Measurements from ENCODE around the gene C5orf58.

The C5orf58 gene

DNA sequence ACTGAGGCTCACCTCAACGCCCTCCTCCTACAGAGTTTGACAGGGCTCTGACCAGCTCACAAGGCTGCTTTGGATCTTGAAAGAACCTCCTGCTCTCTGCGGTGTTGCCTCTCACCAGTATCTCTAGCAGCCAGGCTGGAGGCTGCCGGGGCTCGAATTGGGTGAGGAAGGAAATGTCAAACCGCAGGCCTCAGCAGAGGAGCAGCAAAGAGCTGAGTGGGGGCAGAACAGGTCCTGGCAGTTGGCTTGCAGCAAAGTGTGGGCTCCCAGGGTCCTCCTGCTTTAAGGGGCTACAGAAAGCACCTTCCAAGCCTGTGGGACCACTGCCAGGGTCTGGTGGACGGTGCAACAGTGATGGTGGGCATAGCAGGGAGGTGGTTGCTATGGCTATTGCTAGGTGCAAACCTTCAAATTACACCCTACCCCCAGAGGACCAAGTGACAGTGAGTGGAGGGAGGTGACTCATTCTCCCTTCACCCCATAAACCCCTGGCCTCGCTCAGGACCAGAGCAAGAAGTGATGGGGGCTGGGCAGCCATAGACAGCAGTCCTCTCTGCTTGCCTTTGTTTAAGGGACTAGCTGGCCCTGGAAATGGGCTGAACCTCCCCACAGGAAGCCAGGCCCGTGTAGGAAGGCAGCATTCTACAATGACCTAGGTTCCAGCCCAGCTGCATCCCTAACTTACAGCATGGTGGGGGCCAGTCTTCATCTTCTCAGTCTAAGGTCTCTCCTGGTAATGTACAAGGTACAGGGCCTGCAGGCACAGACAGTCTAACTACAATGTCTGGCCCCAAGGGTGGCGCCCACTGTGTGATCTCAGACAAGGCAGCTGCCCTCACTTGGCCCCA is 46.0 kb downstream of the C5orf58 start:
- no peak for DNase-seq (ENCODE audit: low read depth)
- H3K4me3 ChIP-seq (replicated peaks; ENCODE audit: low read depth, low read length) = no peak overlapping the region
- TF ChIP-seq, protein P1, sequence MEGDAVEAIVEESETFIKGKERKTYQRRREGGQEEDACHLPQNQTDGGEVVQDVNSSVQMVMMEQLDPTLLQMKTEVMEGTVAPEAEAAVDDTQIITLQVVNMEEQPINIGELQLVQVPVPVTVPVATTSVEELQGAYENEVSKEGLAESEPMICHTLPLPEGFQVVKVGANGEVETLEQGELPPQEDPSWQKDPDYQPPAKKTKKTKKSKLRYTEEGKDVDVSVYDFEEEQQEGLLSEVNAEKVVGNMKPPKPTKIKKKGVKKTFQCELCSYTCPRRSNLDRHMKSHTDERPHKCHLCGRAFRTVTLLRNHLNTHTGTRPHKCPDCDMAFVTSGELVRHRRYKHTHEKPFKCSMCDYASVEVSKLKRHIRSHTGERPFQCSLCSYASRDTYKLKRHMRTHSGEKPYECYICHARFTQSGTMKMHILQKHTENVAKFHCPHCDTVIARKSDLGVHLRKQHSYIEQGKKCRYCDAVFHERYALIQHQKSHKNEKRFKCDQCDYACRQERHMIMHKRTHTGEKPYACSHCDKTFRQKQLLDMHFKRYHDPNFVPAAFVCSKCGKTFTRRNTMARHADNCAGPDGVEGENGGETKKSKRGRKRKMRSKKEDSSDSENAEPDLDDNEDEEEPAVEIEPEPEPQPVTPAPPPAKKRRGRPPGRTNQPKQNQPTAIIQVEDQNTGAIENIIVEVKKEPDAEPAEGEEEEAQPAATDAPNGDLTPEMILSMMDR (IDR thresholded peaks at IDR 0.05; ENCODE audit: low read length, missing control alignments) = no peak

DNA sequence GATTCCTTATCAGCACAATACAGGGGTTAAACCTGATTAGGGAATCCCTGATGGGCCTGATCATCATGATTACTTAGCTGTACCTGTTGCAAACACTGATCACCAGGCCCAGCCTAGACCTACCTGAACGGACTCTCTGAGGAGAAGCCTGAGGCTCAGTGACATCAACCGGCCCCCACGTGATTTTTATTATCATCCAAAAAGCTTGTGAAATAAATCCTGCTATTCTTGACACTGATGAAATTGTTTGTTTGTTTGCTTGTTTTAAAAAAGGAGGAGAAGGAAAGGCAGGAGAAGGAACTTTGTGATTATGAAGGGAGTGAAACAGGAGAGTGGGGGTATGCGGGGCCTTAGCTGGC is 46.7 kb downstream of the C5orf58 start:
- H3K4me3 ChIP-seq (replicated peaks; ENCODE audit: low read depth, low read length) = no peak overlapping the region
- DNase-seq (ENCODE audit: low read depth) = no peak
- TF ChIP-seq, protein P1 (IDR thresholded peaks at IDR 0.05; ENCODE audit: low read length, missing control alignments) = no peak

DNA sequence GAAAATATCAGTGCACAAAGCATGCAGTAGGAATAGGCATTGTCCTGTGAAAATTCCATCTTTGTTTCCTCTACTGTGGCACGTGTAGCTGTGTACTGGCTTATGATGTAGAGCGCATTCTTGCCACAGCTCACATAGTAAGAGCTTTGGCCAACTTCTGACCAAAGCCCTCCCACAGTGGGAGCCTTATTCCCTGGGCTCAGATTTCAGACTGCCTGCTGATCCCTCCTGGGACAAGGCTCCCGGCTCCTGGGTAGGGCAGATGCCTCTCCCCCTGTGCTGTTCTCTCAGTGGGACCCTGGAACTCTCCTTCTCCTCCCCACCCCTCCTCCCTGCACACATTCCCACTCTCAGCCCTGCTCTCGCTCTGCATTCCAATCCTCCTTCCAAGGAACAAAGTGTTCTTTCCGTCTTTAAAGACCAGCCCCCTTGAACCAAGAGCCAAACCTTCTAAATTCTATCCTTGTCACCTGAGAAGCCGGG is 47.3 kb downstream of the C5orf58 start:
- H3K4me3 ChIP-seq (replicated peaks; ENCODE audit: low read depth, low read length) = no peak overlapping the region
- no peak for DNase-seq (ENCODE audit: low read depth)
- TF ChIP-seq, protein P1 (IDR thresholded peaks at IDR 0.05; ENCODE audit: low read length, missing control alignments) = no peak

DNA sequence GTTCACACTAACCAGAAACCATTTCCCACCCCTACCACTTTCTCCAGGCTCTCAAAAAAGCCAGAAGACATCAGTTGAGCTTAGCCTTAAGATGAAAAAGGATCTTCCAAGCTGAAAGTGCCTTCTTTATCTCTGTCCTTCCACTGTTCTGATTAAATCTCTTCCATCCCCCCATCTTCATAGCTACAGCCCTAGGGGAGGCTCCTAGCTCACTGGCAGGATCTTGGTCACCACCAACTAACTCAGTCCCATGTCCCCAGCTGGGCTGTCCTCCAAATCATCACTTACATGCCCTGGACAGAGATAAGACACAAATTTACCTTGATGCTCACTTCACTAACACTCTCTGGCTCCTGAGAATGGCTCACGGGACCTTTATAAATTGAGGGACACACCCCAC is 50.5 kb downstream of the C5orf58 start:
- TF ChIP-seq, protein P1 (IDR thresholded peaks at IDR 0.05; ENCODE audit: low read length, missing control alignments) = no peak
- no peak for DNase-seq (ENCODE audit: low read depth)
- H3K4me3 ChIP-seq (replicated peaks; ENCODE audit: low read depth, low read length) = no peak overlapping the region

DNA sequence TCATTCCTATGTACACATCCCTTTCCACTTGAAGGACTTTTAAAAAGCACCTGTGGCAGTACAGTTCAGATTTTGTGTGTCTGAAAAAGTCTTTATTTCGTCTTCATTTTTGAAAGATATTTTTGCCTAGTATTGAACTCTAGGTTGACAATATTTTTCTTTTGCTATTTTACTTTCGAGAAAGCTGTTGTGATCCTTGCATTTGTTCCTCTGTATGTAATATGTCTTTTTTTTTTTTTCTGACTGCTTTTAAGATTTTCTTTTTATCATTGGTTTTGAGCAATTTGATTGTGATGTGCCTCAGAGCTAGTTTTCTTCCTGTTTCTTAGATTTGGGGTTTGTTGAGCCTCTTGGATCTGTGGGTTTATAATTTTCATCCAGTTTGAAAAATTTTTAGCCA is 51.4 kb downstream of the C5orf58 start:
- no peak for DNase-seq (ENCODE audit: low read depth)
- no peak overlapping the region for H3K4me3 ChIP-seq (replicated peaks; ENCODE audit: low read depth, low read length)
- TF ChIP-seq, protein P1 (IDR thresholded peaks at IDR 0.05; ENCODE audit: low read length, missing control alignments) = no peak

DNA sequence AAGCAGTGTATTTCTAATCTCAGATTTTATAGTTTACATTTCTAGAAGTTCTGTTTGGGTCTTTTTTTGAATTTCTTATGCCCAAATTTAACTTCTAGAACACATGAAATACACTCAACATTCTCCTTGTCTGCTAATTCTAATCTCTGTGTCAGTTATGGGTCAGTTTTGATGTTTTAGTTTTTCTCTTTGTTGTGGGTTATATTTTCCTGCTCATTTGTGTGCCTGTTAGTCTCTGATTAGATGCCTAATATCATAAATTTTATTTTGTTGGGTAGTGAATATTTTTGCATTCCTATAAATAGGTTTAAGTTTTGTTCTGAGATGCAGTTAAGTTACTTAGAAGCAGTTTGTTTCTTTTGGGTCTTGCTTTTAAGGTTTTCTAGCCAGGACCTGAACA is 52.4 kb downstream of the C5orf58 start:
- DNase-seq (ENCODE audit: low read depth) = no peak
- no peak overlapping the region for H3K4me3 ChIP-seq (replicated peaks; ENCODE audit: low read depth, low read length)
- TF ChIP-seq, protein P1 (IDR thresholded peaks at IDR 0.05; ENCODE audit: low read length, missing control alignments) = no peak
